SHP77 treated with DMSO at 0.1 percent for 48 hours (cell line): ENCODE data around the gene LGI1.

Source experiments
- DNase-seq: peaks from one replicate; lab custom pipeline; 2025; lab: John Stamatoyannopoulos, UW

The LGI1 gene

DNA sequence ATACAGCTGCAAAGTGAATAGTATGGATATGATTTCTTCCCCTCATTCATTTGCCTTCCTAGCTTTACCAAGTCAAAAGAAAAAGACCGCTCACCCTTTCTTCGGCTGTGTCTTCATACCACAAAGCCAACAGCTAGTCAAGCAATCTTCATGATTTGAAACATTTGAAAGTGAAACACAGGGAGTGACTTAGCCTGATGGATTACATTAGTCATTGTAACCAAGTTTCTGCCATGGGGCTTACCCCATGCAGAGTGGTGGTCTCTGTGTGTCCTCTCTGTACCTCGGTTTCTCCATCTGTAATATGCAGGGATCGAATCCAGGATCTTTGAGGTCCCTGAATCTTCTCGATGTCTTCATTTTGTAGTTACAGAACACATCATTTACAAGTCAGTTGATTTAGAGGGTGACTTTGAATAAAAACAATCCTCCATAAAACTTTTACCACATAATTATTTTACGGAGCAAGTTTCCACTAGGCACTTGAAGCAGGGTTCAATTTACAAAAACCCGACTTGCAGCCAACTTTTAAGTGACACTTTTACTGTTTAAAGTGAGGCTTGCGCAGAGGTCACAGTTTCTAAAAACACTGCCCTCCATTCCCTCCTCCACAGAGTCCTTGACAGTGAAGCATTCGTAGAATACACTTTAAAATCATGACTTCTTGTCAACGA lies 2.2 kb upstream of the LGI1 start:
- no peak for DNase-seq

DNA sequence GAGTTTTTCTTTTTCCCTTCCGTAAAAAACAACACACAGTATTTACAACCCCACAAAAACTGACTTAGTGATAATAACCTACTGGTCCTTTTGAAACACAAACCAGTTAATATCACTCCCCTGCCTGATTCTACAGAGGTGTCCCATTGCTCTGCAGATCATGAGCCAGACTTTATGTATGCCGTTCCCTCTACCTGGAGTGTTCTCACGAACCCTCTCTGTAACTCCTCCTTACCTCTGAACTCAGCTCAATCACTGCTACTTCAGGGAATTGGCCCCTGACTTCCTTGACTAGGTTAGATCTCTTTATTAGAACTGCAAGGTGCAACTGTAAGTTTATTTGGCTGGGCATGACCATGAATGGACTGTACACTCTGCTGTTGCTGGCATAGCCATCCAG lies 1.6 kb upstream of the LGI1 start:
- no peak for DNase-seq

DNA sequence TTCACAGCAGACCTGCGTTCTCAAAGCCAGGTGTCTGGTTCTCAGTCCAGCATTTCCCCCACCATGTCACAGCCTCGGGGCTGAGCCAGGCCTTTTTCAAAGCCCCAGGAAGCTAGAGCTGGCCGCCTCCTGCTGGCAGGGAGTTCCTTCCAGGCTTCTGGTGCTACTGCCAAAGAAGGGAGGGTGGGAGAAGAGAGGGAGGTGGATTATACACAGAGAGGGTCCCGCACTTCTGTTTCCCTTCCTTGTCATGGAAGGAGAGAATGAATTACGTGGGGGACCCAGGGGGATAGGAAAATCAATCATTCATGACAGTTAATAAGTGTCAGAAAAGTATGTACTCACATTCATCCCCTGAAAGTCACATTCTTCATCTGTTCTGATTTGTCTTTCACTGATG lies 600 bp upstream of the LGI1 start:
- no peak for DNase-seq

DNA sequence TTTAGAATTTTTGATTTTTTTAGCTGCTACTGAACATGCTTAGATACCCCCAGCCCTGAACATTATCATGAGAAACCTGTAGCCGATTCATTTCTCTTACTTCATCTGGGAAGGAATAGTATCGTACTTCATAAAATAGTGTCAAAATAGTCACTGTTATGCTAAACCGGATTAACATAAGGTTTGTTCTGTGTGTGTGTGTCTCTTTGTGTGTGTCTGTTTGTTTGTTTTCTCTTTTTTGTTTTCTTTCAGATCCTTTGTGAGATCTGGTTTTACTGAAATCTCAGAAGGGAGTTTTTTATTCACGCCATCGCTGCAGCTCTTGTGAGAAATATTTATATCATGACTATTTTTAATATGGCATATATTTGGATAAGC lies 761 bp downstream of the LGI1 start:
- DNase-seq: no peak

DNA sequence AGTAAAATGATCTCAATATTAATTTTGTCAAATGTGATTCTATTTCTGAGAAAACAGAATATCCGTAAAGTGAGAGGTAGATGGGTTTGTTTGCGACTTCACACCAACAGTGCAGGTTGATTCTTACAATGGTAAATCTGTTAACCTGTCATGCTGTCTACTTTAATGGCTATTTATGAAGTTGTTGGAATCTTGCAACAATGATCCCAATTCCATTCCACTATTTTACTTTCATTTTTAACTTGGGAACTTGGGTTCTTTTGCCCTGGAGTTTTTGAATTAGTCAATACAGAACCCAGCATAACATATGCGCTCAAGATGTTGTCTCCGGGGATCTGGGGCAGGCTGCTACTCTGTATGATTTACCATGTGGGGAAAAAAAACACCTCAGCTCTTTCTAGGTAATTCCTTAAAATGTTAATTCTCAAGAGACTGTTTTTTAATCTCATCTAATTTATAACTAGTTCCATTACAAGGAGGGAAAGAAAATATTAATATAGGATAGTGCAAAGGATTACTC lies 1.2 kb downstream of the LGI1 start:
- no peak for DNase-seq

DNA sequence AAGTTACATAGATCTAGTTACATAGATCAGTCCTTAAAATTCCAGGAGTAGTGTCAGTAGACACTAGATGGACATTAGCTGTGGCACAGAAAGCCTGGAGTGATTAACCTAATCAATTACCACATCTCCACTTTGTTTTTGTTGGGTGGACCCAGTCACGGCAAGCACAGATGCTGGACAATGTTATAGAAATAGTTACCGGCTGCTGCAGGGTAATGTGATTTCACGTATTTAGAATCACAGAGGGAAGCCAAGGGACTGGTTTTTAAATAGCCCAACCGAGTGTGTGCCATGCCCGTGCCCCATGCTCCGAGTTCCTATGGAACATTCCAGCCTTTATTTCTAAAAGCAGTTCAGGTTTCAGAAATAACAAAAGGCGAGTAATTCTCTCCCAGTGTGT lies 2.8 kb downstream of the LGI1 start:
- DNase-seq: no peak

DNA sequence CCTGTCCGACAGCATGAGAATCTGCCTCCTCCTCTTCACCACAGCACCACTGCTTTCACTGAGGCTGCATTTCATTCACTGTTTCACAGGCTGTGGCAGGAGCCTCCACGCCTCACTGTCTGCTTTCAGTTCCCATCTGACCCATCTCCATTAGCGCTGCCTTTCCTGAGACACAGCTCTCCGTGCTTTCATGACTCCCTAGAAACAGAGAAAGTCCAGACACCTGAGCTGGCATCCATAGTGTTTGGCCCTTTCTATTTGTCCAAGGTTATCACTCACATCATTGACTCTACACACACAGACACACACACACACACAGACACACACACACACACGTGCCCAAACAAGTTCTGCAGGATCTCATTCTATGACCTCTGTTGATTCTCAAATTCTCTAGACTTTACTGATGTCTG lies 5.2 kb downstream of the LGI1 start:
- no peak for DNase-seq

DNA sequence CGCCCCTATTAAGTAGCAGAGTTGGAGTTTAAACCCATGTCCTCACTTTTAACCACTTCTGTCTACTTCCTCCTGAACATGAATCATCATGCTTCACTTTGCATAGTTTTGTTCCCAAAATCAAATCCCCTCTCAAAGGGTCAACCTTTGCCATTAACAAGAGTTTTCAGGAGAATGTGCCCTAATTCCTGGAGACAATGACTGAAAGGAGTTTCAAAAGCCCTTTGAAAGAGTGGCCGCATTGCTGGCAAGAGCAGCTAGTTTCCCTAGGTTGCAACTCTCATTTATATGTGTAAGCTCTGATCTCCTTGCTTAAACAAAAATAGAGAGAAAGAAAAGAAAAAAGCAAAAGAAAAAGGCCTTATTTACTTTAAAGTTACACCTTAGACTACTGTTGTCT lies 9.2 kb downstream of the LGI1 start:
- DNase-seq: no peak

DNA sequence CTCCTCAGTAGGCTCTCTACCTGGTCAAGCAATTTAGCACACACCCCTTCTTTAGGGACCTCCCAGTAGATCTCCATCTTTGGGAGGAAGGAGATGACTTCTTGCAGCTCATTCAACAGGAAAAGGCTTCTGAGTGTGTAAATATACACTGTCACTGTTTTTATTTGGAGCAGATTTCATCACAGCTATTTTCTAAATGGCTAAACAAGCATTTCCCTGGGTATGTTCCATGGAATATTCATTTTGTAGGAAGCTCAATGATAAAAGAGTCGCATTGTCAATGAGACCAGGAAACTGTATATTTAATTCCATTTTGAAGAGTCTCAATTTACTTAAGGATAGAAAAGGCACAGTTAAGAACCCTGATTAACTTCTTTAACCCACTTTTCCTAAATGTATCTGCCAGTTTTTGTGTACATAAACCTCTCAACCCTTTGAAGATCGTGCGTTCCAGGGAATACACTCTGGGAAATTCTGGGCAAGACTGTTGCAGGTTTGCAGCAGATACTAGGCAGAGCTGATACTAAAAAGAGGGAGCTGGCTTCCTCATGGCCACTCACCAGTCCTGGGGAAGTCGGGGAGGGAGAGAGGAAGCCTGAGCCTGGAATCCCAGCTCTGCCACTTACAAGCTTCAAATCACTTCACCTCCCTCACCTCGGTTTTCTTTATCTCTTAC lies 10.1 kb downstream of the LGI1 start:
- DNase-seq: no peak

DNA sequence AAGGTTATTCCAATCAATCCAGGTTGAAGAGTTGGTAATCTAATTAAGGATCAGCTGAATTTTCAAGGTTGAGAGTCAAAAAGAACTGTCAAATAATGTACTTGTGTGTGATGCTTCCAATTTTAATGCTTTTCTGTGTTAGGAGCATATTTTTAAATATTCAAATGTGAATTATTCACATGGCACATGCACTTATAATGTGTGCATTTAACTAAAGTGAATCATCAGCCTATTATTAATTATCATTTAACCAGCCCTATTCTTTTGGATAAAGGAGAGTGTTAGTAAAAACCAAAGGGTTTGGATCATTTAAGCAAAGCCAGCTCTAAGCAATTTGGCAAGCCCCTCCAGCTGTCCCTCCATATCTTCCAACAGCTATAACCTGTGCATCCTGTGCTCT lies 11.2 kb downstream of the LGI1 start:
- DNase-seq: no peak

DNA sequence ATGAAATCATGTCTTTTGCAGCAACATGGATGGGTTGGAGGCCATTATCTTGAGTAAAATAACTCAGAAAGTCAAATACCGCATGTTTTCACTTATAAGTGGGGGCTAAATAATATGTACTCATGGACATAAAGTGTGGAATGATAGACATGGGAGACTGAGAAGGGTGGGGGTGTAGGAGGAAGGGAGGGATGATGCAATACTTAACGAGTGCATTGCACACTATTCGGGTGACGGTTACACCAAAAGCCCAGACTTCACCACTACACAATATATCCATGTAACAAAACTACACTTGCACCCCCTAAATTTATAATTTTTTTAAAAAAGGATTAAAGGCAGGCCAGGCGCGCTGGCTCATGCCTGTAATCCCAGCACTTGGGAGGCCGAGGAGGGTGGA lies 13.6 kb downstream of the LGI1 start:
- DNase-seq: no peak

DNA sequence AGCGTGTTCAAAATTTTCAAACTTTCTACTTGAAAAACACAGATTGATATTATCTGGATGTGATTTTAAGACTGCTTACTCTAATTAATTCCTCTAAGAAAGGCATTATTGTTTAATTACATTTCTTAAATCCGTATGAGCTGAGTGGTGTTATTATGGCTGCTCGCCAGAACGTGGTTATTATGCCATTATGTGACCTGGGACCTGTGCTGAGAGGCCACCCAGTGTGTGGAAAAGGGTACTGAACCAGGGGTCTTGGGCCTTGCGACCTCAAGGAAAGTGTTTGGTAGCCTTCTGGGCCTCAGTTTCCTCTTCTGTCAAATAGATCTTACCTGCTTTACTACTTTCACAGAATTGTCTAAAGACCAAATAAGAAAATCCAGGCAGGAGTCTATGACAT lies 15.4 kb downstream of the LGI1 start:
- DNase-seq: no peak

DNA sequence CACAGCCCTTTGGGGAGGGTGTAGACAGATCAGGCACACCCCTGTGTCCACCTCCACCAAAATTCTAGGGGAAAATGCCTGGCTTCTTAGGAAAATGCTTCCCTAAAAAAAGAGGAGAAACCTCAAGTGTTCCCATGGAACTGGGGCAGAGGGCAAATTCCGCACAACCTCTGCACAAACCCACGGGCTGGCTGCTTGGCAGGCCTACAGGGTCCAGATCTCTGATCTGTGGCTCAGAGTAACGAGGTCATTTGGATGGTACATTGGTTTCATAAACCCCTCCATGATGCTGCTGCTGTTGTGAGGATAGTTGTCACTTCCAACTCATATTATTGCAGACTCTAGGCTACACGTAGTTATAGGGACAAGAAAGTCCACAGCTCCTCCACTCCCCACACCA lies 16.0 kb downstream of the LGI1 start:
- DNase-seq: no peak

DNA sequence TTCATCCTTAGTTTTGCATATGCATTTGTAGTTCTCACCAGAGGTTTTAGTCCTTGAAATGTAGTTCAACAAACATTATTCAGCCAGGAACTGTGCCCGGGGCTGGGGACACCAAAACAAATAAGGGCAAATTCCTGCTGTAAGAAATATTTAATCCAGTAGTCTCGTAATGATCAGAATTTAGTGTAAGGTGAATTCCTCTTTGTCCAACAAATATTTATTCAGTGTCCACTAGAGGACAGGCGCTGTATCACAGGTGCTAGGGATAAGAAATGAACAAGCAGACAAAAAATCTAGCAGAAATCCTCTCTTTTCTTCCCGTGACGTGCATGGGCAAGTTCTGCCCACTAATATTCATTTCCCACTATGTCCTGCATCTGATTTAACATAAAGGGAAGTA lies 17.6 kb downstream of the LGI1 start:
- no peak for DNase-seq

DNA sequence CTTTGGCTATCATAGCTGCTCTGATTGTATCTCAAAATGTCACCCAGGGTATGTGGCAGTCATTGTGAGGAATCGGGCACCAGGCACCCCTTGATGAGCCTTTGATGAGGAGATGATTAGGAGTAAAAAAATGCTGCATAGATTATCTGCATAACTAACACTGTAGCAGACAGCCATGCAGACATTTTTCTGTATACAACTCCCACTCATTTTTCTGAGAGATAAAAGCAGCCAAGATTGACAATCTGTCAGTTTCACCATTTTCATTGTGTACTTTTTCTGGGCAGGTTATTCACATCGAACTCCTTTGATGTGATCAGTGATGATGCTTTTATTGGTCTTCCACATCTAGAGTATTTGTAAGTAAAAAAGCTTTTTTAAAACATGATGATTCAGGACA lies 19.4 kb downstream of the LGI1 start:
- no peak for DNase-seq

DNA sequence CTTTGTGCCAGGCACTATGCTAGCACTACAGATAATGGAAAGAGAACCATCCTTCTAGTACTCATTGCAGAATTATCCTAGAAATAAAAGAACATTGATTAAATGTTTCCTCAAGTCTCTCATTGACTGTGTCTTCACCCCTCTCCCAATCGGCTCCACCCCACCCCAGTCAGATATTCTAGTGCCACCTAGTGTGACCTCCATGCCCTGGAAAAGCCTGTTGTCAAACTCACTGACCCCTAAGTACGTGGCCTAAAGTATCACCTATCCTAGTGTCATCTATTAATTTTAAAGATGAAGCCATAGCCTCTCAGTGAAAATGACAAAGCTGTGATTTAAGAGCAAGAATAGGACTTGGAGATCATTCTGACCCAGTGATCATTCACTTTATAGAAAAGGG lies 26.3 kb downstream of the LGI1 start:
- no peak for DNase-seq

DNA sequence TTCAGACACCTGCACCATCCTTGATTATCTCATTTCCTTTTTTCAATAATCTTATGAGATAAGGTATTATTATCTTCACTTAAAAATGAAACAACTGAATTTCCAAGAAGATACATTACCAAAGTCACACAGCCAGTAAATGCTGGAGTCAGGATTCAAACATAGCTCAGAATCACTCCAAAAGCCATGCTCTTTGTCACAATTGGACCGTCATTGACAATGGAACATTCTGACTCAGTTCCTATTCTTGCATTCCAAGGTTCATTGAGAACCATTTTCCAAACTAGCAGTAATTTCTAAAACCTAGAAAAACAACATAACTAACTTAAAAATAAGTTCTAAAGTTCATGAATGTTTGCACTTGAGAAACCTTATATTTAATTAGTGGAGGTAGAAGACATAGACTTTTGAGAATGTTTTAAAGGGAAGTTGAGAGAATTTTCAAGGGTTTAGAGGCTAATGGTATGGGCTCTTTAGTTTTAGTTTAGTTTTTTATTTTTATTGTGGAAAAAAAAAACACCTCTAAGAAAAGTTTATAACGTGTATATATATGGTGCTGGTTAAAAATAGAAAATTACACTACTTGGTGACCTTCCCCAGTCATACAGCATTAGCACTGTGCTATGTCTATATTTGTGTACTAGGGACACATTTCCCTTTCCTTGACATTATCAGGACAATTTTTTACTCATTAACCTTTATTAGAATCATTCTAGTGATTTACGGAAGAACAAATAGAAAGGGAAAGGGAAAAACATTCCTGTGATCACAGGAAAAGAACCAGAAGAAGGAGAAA lies 30.9 kb downstream of the LGI1 start:
- DNase-seq: no peak

DNA sequence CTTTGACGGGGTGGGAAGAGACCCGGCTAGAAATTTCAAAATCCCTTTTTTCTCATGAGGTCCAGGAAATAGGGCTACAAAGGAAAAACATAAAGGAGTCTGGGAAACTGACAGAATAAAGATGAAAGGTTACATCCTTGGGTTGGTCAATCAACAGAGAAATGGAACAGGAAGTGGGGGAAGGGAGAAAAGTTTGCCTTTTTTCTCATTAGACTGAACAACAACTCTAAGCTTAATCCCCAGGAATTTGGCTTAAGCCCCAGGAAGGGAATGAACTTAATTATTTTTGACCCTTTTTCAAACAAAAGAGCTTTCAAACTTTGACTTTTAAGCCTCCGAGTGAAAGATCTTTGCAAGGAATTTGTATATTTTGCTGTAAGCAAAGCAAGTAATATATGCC lies 32.7 kb downstream of the LGI1 start:
- DNase-seq: no peak

DNA sequence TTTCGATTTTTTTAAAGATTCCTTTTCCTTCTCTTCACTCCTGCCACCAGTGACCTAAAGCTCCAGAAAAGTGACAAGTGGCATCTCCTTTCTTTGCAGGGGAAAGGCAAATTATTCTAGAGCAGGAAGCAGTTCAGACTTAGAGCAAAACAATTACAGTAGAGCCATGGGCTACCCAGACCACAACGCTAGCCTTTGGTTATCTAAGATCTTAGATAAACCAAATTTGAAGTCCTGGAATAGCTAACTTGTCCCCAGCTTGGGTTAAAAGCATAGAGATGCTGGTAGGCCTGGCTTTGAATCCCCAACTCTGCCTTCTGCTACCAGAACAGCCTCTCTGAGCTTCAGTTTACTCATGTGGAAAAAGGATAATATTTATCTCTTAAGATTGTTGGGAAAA lies 38.4 kb downstream of the LGI1 start:
- no peak for DNase-seq

DNA sequence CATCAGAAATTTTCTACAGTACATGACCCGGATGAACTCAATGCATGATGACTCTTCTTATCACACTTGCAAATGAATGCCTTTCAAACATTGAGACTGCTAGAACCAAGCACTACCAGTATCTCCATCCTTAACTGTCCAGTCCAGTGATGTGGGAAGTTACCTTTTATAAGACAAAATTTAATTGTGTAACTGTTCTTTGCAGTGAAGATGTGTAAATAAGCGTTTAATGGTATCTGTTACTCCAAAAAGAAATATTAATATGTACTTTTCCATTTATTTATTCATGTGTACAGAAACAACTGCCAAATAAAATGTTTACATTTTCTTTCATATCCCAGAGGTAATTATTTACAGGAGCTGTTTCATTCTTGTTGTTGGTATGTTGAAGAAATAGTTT lies 40.1 kb downstream of the LGI1 start:
- DNase-seq: no peak

DNA sequence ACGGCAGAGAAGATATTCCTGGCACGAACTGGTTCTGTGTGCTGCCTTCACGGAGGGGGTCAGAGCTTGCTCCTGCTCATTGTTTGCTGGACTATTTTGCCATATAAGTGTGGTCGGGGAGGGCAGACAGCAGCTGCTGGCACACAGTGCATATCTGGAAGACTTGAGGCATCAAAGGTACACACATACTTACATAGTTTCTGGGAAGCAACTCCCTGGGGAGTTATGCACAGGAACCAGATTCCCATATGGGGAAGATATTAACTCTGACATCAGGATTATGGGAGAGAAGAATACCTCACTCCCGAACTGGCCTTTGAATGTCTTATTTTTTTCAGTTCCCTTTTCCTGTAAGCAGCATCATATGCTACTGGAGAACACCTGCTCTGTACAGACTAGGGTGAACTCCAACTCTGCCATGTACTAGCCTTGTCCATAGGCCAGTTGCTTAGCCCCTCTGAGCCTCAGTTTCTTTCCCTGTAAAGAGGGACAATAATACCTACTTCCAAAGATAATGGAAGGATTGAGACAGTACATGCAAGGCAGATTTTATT lies 41.5 kb downstream of the LGI1 start:
- DNase-seq: no peak

DNA sequence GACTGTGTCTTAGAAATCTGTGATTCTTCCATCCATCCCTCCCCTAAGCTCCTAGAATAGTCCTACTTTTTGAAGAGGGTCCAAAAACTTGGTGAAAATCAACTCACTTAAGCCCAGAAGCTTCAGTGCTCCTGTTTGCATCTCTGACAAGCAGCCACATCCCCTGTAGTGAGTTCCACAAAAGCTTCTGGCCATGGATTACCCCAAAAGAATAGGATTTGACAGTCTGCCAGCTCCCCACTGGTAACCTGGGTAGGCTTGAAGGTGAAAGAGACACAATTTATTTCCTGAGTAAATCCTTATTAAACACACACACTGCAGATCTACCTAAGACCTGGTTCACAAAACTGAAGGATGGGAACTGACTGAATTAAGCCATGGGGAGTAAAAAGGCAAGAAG lies 46.5 kb downstream of the LGI1 start:
- DNase-seq: no peak

DNA sequence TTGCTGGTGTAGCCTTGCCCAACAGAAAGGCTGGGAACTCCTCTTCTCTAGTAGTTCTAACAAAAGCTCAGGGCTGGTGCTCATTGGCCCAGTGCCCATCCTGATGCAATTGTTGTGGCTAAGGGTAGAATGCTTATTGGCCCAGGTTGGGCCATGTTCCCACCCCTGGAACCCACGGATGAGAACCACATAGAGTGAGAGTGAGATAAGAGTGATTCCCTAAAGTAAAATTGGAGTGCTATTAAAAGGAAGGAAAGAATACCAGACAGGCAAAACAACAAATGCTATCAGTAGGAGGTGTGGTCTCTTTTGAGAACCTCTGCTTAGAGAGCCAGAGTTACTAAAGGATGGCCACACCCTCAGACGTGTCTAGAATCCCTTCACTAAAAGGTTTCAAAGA lies 49.2 kb downstream of the LGI1 start:
- DNase-seq: no peak
